HCT116 (cell line): Measurements from ENCODE around the gene KRT85. TPM values are rescaled to one million over a fixed set of nuclear protein-coding genes. Genes with fewer than 3 reads are reported as not detected.

Source experiments
- ATAC-seq: fragments of 200-7000 bp; cut with Tn5 transposase; 2 replicates; pipeline ENCODE4 v1.9.1; 2020; ENCODE audit warnings: mild to moderate bottlenecking, moderate library complexity
- BruUV-seq: library from RNA; stranded (reverse); fragments of 400-500 nt; replicated peaks from 2 replicates; lab custom pipeline; 2021; lab: Mats Ljungman, UMichigan
- CTCF ChIA-PET: fragments of 300-600 bp; sonication (Branson Sonifier 250); formaldehyde crosslinking; loops from one replicate; lab custom pipeline; 2021; ENCODE audit warnings: antibody characterized with exemption; lab: Charles Lee
- POLR2A ChIA-PET: fragments of 300-600, 350-600 bp; sonication (Branson Sonifier 250); formaldehyde crosslinking; loops from one replicate; lab custom pipeline; 2021; ENCODE audit warnings: antibody characterized with exemption; lab: Charles Lee
- RAD21 ChIA-PET, 2 experiments: fragments of 300-600 bp; sonication (Branson Sonifier 250); formaldehyde crosslinking; loops; one replicate each; lab custom pipeline; 2023; ENCODE audit warnings: low total read pairs in 2 of 2; ENCODE audit not compliant: uncharacterized antibody in 2 of 2, unreplicated experiment in 2 of 2, low non-redundant PET in 1 of 2; lab: Charles Lee
- DNase-seq: peaks from one replicate; pipeline ENCODE4 v3.0.0-alpha.2; 2010; ENCODE audit warnings: low read depth, low spot score
- H2AFZ ChIP-seq: fragments of 200-600 bp; shearing (Covaris generic), sonication (generic); 2 replicates; pipeline ENCODE4 v1.6.1; 2017; ENCODE audit warnings: low read depth, mixed run types, mixed read lengths, antibody characterized with exemption, low read length; ENCODE audit not compliant: poor library complexity, severe bottlenecking
- H3K27ac ChIP-seq: 2 replicates; pipeline ENCODE4 v1.5.1; 2012; ENCODE audit warnings: low read depth, low read length
- H3K27me3 ChIP-seq: fragments of 200-600 bp; sonication (generic); 2 replicates; pipeline ENCODE4 v1.6.1; 2016; ENCODE audit warnings: mixed run types, low read length, mixed read lengths; ENCODE audit not compliant: insufficient read depth
- H3K36me3 ChIP-seq, 2 experiments: fragments of 200-500 bp in 1 of 2; fragments of 200-600 bp in 1 of 2; sonication (Bioruptor generic) in 1 of 2; sonication (generic) in 1 of 2; 2 replicates each; pipeline versions ENCODE4 v1.5.1 to v1.6.1; 2014 to 2016; ENCODE audit warnings: low read length in 2 of 2, inconsistent platforms in 1 of 2, mixed read lengths in 1 of 2, mixed run types in 1 of 2; ENCODE audit not compliant: insufficient read depth in 2 of 2, control insufficient read depth in 1 of 2
- H3K4me1 ChIP-seq, 2 experiments: fragments of 200-600 bp in 1 of 2; sonication (generic) in 1 of 2; 2 replicates each; pipeline versions ENCODE4 v1.5.1 to v1.6.1; 2012 to 2017; ENCODE audit warnings: low read length in 2 of 2, inconsistent platforms in 1 of 2, mild to moderate bottlenecking in 1 of 2, mixed read lengths in 1 of 2, mixed run types in 1 of 2, moderate library complexity in 1 of 2; ENCODE audit not compliant: insufficient read depth in 2 of 2, control insufficient read depth in 1 of 2
- H3K4me2 ChIP-seq: fragments of 200-600 bp; sonication (generic); 2 replicates; pipeline ENCODE4 v1.6.1; 2017; ENCODE audit warnings: mixed run types, low read length, mixed read lengths
- H3K4me3 ChIP-seq, 2 experiments: fragments of 200-600 bp in 1 of 2; sonication (generic) in 1 of 2; replicated peaks in 1 of 2; 2 replicates each; pipeline ENCODE4 v1.5.1; 2011 to 2016; ENCODE audit warnings: low read length in 2 of 2, control low read depth in 1 of 2, low read depth in 1 of 2, mild to moderate bottlenecking in 1 of 2, mixed read lengths in 1 of 2, mixed run types in 1 of 2
- H3K79me2 ChIP-seq: fragments of 200-600 bp; sonication (generic); 2 replicates; pipeline ENCODE4 v1.6.1; 2017; ENCODE audit warnings: mild to moderate bottlenecking, mixed run types, low read length, moderate library complexity, mixed read lengths; ENCODE audit not compliant: insufficient read depth
- H3K9ac ChIP-seq: fragments of 200-600 bp; sonication (generic); 2 replicates; pipeline ENCODE4 v1.6.1; 2016; ENCODE audit warnings: low read length, mixed read lengths
- H3K9me2 ChIP-seq: fragments of 200-600 bp; sonication (generic), shearing (Covaris generic); 2 replicates; pipeline ENCODE4 v1.6.1; 2017; ENCODE audit warnings: mixed run types, mild to moderate bottlenecking, moderate library complexity; ENCODE audit not compliant: insufficient read depth
- H3K9me3 ChIP-seq, 2 experiments: fragments of 200-500 bp in 1 of 2; fragments of 200-600 bp in 1 of 2; sonication (Bioruptor generic) in 1 of 2; sonication (generic) in 1 of 2; 2 replicates each; pipeline ENCODE4 v1.6.1; 2014 to 2017; ENCODE audit warnings: low read length in 2 of 2, mixed read lengths in 2 of 2, inconsistent platforms in 1 of 2, low read depth in 1 of 2, mild to moderate bottlenecking in 1 of 2, mixed run types in 1 of 2, moderate library complexity in 1 of 2; ENCODE audit not compliant: control insufficient read depth in 1 of 2, insufficient read depth in 1 of 2
- H4K20me1 ChIP-seq: fragments of 200-600 bp; sonication (generic), shearing (Covaris generic); 2 replicates; pipeline ENCODE4 v1.6.1; 2017; ENCODE audit warnings: mixed run types, mild to moderate bottlenecking, moderate library complexity; ENCODE audit not compliant: insufficient read depth
- CEBPB ChIP-seq: IDR thresholded peaks from 2 replicates; pipeline ENCODE4 v1.6.1; 2012; ENCODE audit warnings: low read depth
- EGR1 ChIP-seq: IDR thresholded peaks from 2 replicates; pipeline ENCODE4 v1.6.1; 2012; ENCODE audit warnings: low read depth
- ELF1 ChIP-seq: IDR thresholded peaks from 2 replicates; pipeline ENCODE4 v1.6.1; 2012; ENCODE audit warnings: low read depth, borderline replicate concordance
- EZH2 ChIP-seq: fragments of 200-600 bp; sonication (generic); IDR thresholded peaks from 2 replicates; pipeline ENCODE4 v1.6.1; 2017; ENCODE audit warnings: antibody characterized with exemption, mixed run types
- EZH2phosphoT487 ChIP-seq: fragments of 200-600 bp; IDR thresholded peaks from 2 replicates; pipeline ENCODE4 v1.6.1; 2018; ENCODE audit warnings: antibody characterized with exemption, borderline replicate concordance
- JUND ChIP-seq: IDR thresholded peaks from 2 replicates; pipeline ENCODE4 v1.6.1; 2012
- POLR2A ChIP-seq: IDR thresholded peaks from 2 replicates; pipeline ENCODE4 v1.7.0; 2011; ENCODE audit warnings: borderline replicate concordance; ENCODE audit not compliant: insufficient read depth, insufficient read length; ENCODE audit errors: extremely low read depth
- RAD21 ChIP-seq: IDR thresholded peaks from 2 replicates; pipeline ENCODE4 v1.6.1; 2012; ENCODE audit warnings: low read depth, mild to moderate bottlenecking
- SP1 ChIP-seq: IDR thresholded peaks from 2 replicates; pipeline ENCODE4 v1.6.1; 2012; ENCODE audit warnings: low read depth
- SRF ChIP-seq: IDR thresholded peaks from 2 replicates; pipeline ENCODE4 v1.6.1; 2012; ENCODE audit warnings: low read depth
- TCF7L2 ChIP-seq: IDR thresholded peaks from 2 replicates; pipeline ENCODE4 v1.7.0; 2011; ENCODE audit warnings: borderline replicate concordance, inconsistent platforms; ENCODE audit not compliant: insufficient read depth, insufficient read length; ENCODE audit errors: extremely low read depth
- YY1 ChIP-seq: IDR thresholded peaks from 2 replicates; pipeline ENCODE4 v1.6.1; 2011; ENCODE audit warnings: low read length, low read depth, moderate library complexity, mild to moderate bottlenecking; ENCODE audit not compliant: insufficient replicate concordance; ENCODE audit errors: extremely low read depth
- ZFX ChIP-seq: fragments of 450-650 bp; IDR thresholded peaks from 2 replicates; pipeline ENCODE4 v1.6.1; 2017
- intact Hi-C: fragments of 100-400 bp; cut with micrococcal nuclease; formaldehyde crosslinking; loops from 2 replicates; pipeline ENCODE4 v1.10.0; 2022
- total RNA-seq: library from RNA; stranded (reverse); gene quantifications from one replicate; pipeline ENCODE4 v1.2.1, GENCODE V29; 2021; ENCODE audit not compliant: unreplicated experiment
- TF ChIP-seq, protein P1 (sequence below): IDR thresholded peaks from 2 replicates; pipeline ENCODE4 v1.6.1; 2011; ENCODE audit warnings: mild to moderate bottlenecking, low read length, moderate library complexity; ENCODE audit not compliant: insufficient replicate concordance; ENCODE audit errors: extremely low read depth
- TF ChIP-seq, protein P2 (sequence below): IDR thresholded peaks from 2 replicates; pipeline ENCODE4 v1.6.1; 2012
- TF ChIP-seq, protein P3 (sequence below): IDR thresholded peaks from 2 replicates; pipeline ENCODE4 v1.6.1; 2012; ENCODE audit warnings: low read depth
- TF ChIP-seq, protein P4 (sequence below), 3 experiments: fragments of 200-600 bp in 1 of 3; sonication (generic) in 1 of 3; IDR thresholded peaks in 2 of 3; conservative IDR thresholded peaks in 1 of 3; 2 replicates each; pipeline ENCODE4 v1.5.1; 2012 to 2017; ENCODE audit warnings: low read depth in 2 of 3, low read length in 2 of 3, antibody characterized with exemption in 1 of 3, borderline replicate concordance in 1 of 3, control low read depth in 1 of 3, mild to moderate bottlenecking in 1 of 3, mixed read lengths in 1 of 3, mixed run types in 1 of 3, moderate library complexity in 1 of 3; ENCODE audit not compliant: insufficient read depth in 1 of 3
- TF ChIP-seq, protein P5 (sequence below): IDR thresholded peaks from 2 replicates; pipeline ENCODE4 v1.6.1; 2012

Gene KRT85
- total RNA-seq, 1 experiment from 2014 or later: not detected

DNA sequence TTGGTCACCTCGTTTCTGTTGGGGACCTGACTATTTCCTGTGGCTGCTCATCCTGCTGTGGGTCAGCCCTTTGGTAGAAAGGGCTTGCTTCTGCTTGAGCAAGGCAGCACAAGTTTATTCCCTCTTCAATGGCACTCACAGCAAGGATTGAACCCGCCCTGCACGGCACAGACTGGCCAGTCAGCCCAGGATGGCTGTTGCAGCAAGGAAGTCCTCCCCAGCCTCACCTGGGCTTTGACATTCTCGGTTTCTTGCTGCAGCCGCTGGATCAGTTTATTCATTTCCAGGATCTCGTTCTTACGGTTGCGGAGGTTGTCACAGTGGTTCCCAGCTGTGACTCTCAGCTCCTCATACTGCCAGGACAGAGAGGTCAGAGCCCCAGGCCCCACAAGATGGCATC lies 29.4 kb upstream of the KRT85 start:
- no TSS peak for BruUV-seq
- TF ChIP-seq YY1 (no peak), ZFX (no peak), EGR1 (no peak), EZH2phosphoT487 (no peak), SP1 (no peak), TCF7L2 (no peak), JUND (no peak), ELF1 (no peak), EZH2 (no peak), POLR2A (no peak), CEBPB (no peak), SRF (no peak), RAD21 (no peak)
- TF ChIP-seq, protein P1, sequence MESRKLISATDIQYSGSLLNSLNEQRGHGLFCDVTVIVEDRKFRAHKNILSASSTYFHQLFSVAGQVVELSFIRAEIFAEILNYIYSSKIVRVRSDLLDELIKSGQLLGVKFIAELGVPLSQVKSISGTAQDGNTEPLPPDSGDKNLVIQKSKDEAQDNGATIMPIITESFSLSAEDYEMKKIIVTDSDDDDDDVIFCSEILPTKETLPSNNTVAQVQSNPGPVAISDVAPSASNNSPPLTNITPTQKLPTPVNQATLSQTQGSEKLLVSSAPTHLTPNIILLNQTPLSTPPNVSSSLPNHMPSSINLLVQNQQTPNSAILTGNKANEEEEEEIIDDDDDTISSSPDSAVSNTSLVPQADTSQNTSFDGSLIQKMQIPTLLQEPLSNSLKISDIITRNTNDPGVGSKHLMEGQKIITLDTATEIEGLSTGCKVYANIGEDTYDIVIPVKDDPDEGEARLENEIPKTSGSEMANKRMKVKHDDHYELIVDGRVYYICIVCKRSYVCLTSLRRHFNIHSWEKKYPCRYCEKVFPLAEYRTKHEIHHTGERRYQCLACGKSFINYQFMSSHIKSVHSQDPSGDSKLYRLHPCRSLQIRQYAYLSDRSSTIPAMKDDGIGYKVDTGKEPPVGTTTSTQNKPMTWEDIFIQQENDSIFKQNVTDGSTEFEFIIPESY: no peak
- TF ChIP-seq, protein P2, sequence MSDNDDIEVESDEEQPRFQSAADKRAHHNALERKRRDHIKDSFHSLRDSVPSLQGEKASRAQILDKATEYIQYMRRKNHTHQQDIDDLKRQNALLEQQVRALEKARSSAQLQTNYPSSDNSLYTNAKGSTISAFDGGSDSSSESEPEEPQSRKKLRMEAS: no peak
- TF ChIP-seq, protein P3, sequence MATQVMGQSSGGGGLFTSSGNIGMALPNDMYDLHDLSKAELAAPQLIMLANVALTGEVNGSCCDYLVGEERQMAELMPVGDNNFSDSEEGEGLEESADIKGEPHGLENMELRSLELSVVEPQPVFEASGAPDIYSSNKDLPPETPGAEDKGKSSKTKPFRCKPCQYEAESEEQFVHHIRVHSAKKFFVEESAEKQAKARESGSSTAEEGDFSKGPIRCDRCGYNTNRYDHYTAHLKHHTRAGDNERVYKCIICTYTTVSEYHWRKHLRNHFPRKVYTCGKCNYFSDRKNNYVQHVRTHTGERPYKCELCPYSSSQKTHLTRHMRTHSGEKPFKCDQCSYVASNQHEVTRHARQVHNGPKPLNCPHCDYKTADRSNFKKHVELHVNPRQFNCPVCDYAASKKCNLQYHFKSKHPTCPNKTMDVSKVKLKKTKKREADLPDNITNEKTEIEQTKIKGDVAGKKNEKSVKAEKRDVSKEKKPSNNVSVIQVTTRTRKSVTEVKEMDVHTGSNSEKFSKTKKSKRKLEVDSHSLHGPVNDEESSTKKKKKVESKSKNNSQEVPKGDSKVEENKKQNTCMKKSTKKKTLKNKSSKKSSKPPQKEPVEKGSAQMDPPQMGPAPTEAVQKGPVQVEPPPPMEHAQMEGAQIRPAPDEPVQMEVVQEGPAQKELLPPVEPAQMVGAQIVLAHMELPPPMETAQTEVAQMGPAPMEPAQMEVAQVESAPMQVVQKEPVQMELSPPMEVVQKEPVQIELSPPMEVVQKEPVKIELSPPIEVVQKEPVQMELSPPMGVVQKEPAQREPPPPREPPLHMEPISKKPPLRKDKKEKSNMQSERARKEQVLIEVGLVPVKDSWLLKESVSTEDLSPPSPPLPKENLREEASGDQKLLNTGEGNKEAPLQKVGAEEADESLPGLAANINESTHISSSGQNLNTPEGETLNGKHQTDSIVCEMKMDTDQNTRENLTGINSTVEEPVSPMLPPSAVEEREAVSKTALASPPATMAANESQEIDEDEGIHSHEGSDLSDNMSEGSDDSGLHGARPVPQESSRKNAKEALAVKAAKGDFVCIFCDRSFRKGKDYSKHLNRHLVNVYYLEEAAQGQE: no peak
- TF ChIP-seq, protein P4, sequence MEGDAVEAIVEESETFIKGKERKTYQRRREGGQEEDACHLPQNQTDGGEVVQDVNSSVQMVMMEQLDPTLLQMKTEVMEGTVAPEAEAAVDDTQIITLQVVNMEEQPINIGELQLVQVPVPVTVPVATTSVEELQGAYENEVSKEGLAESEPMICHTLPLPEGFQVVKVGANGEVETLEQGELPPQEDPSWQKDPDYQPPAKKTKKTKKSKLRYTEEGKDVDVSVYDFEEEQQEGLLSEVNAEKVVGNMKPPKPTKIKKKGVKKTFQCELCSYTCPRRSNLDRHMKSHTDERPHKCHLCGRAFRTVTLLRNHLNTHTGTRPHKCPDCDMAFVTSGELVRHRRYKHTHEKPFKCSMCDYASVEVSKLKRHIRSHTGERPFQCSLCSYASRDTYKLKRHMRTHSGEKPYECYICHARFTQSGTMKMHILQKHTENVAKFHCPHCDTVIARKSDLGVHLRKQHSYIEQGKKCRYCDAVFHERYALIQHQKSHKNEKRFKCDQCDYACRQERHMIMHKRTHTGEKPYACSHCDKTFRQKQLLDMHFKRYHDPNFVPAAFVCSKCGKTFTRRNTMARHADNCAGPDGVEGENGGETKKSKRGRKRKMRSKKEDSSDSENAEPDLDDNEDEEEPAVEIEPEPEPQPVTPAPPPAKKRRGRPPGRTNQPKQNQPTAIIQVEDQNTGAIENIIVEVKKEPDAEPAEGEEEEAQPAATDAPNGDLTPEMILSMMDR (IDR thresholded peaks at IDR 0.05 in 2 of 3, conservative IDR thresholded peaks at IDR 0.05 in 1 of 3; ENCODE audit: borderline replicate concordance in 1 of 3, insufficient read depth in 1 of 3, low read depth in 2 of 3, low read length in 2 of 3): no peak
- TF ChIP-seq, protein P5, sequence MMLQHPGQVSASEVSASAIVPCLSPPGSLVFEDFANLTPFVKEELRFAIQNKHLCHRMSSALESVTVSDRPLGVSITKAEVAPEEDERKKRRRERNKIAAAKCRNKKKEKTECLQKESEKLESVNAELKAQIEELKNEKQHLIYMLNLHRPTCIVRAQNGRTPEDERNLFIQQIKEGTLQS: no peak
- TF ChIP-seq, all 23 proteins: peak for 0
- Histone ChIP-seq H3K4me2 (no peak overlapping the region), H3K27ac (no peak overlapping the region), H4K20me1 (no peaks in the 10 kb centered on the region), H2AFZ (no peak overlapping the region), H3K36me3 (no peaks in the 10 kb centered on the region), H3K9me3 (no peaks in the 10 kb centered on the region), H3K27me3 (no peaks in the 10 kb centered on the region), H3K9me2 (no peaks in the 10 kb centered on the region), H3K4me3 (no peak overlapping the region), H3K9ac (no peak overlapping the region), H3K79me2 (no peaks in the 10 kb centered on the region), H3K4me1 (peaks cover 0 to 6% of the 10 kb centered on the region in 2 experiments; a peak in 1 of 4 replicates)
- ChIA-PET RAD21 (interaction anchor here in 1 of 2 experiments (1.4 kb wide), 1 partner anchor 474 kb away, joined by 7 read pairs; no protein-coding TSS in a partner anchor), CTCF (interaction anchor here (1.1 to 4.0 kb wide), 14 partner anchors 10 to 584 kb away, joined by 3 to 73 read pairs (median 11); partner anchors contain the start of genes KRT82 and KRT84), POLR2A (interaction anchor here (1.4 to 2.1 kb wide), 2 partner anchors 165 to 469 kb away, joined by 3 to 6 read pairs; no protein-coding TSS in a partner anchor)
- intact Hi-C loops: loop anchor here (1.0 to 5.0 kb wide), 4 partner anchors 111 to 254 kb away; no protein-coding TSS in a partner anchor
- ATAC-seq (no peak), DNase-seq (no peak)
